ENCODE results near the gene PRKAG2. TPM values are rescaled to one million over a fixed set of nuclear protein-coding genes. Genes with fewer than 3 reads are reported as not detected.
"Not testable (repeated sequence)": the region's sequence is repeated elsewhere in the genome, so short reads cannot be mapped to it uniquely, and the experiment has no call there.

PRKAG2 gene
- total RNA-seq, 1 experiment from 2014 or later: 28.2 TPM

GRCh38 chr7:151831606-151832005 is 45.3 kb downstream of the PRKAG2 start:
- Histone ChIP-seq H3K4me3 (no peak overlapping the region), H3K4me1 (replicated peaks) (no peaks in the 10 kb centered on the region), H3K27me3 (replicated peaks) (peaks cover 8% of the 10 kb centered on the region), H3K27ac (no peak overlapping the region), H3K36me3 (no peaks in the 10 kb centered on the region), H3K9me3 (replicated peaks) (no peaks in the 10 kb centered on the region)
- no peak for DNase-seq (ENCODE audit: low read depth in 1 of 2, low spot score in 2 of 2)

GRCh38 chr7:151830121-151830830 is 46.6 kb downstream of the PRKAG2 start:
- Histone ChIP-seq H3K9me3 (replicated peaks) (no peaks in the 10 kb centered on the region), H3K4me1 (replicated peaks) (no peaks in the 10 kb centered on the region), H3K36me3 (no peaks in the 10 kb centered on the region), H3K27me3 (replicated peaks) (peaks cover 12% of the 10 kb centered on the region), H3K27ac (no peak overlapping the region), H3K4me3 (no peak overlapping the region)
- no peak for DNase-seq (ENCODE audit: low read depth in 1 of 2, low spot score in 2 of 2)

GRCh38 chr7:151829707-151830106 is 47.2 kb downstream of the PRKAG2 start:
- H3K4me3 ChIP-seq: no peak overlapping the region
- H3K27me3 ChIP-seq (replicated peaks): peaks cover 12% of the 10 kb centered on the region
- H3K4me1 ChIP-seq (replicated peaks): no peaks in the 10 kb centered on the region
- no peak for DNase-seq (ENCODE audit: low read depth in 1 of 2, low spot score in 2 of 2)
- no peak overlapping the region for H3K27ac ChIP-seq
- H3K9me3 ChIP-seq (replicated peaks): no peaks in the 10 kb centered on the region
- H3K36me3 ChIP-seq: no peaks in the 10 kb centered on the region

GRCh38 chr7:151827620-151828019 is 49.3 kb downstream of the PRKAG2 start:
- Histone ChIP-seq H3K36me3 (no peaks in the 10 kb centered on the region), H3K27ac (no peak overlapping the region), H3K27me3 (replicated peaks) (peaks cover 12% of the 10 kb centered on the region), H3K9me3 (replicated peaks) (no peaks in the 10 kb centered on the region), H3K4me1 (replicated peaks) (no peaks in the 10 kb centered on the region), H3K4me3 (no peak overlapping the region)
- no peak for DNase-seq (ENCODE audit: low read depth in 1 of 2, low spot score in 2 of 2)

GRCh38 chr7:151826316-151826715 is 50.6 kb downstream of the PRKAG2 start:
- peaks cover 11% of the 10 kb centered on the region for H3K27me3 ChIP-seq (replicated peaks)
- H3K4me1 ChIP-seq (replicated peaks); H3K9me3 ChIP-seq (replicated peaks); H3K4me3 ChIP-seq; H3K27ac ChIP-seq; H3K36me3 ChIP-seq; DNase-seq (ENCODE audit: low read depth in 1 of 2, low spot score in 2 of 2): not testable (repeated sequence)

GRCh38 chr7:151825721-151826120 is 51.2 kb downstream of the PRKAG2 start:
- no peaks in the 10 kb centered on the region for H3K4me1 ChIP-seq (replicated peaks)
- no peak for DNase-seq (ENCODE audit: low read depth in 1 of 2, low spot score in 2 of 2)
- H3K27ac ChIP-seq: no peak overlapping the region
- H3K27me3 ChIP-seq (replicated peaks): peaks cover 8% of the 10 kb centered on the region
- H3K9me3 ChIP-seq (replicated peaks): no peaks in the 10 kb centered on the region
- no peaks in the 10 kb centered on the region for H3K36me3 ChIP-seq
- no peak overlapping the region for H3K4me3 ChIP-seq

- Histone ChIP-seq H3K4me3 (no peak overlapping the region), H3K9me3 (replicated peaks) (no peaks in the 10 kb centered on the region), H3K27me3 (replicated peaks) (peaks cover 12% of the 10 kb centered on the region), H3K36me3 (no peaks in the 10 kb centered on the region), H3K27ac (no peak overlapping the region), H3K4me1 (replicated peaks) (no peaks in the 10 kb centered on the region)
- no peak for DNase-seq (ENCODE audit: low read depth in 1 of 2, low spot score in 2 of 2)
Observed at GRCh38 chr7:151824373-151824933, 52.5 kb downstream of the PRKAG2 start.

GRCh38 chr7:151823566-151824372 is 53.1 kb downstream of the PRKAG2 start:
- Histone ChIP-seq H3K36me3 (no peaks in the 10 kb centered on the region), H3K4me3 (no peak overlapping the region), H3K27ac (no peak overlapping the region), H3K9me3 (replicated peaks) (no peaks in the 10 kb centered on the region), H3K27me3 (replicated peaks) (peaks cover 14% of the 10 kb centered on the region), H3K4me1 (replicated peaks) (no peaks in the 10 kb centered on the region)
- no peak for DNase-seq (ENCODE audit: low read depth in 1 of 2, low spot score in 2 of 2)

GRCh38 chr7:151822541-151823181 is 54.3 kb downstream of the PRKAG2 start:
- no peaks in the 10 kb centered on the region for H3K9me3 ChIP-seq (replicated peaks)
- no peak for DNase-seq (ENCODE audit: low read depth in 1 of 2, low spot score in 2 of 2)
- no peak overlapping the region for H3K4me3 ChIP-seq
- no peaks in the 10 kb centered on the region for H3K36me3 ChIP-seq
- H3K4me1 ChIP-seq (replicated peaks): no peaks in the 10 kb centered on the region
- H3K27ac ChIP-seq: no peak overlapping the region
- peaks cover 14% of the 10 kb centered on the region for H3K27me3 ChIP-seq (replicated peaks)

- no peak for DNase-seq (ENCODE audit: low read depth in 1 of 2, low spot score in 2 of 2)
- no peak overlapping the region for H3K4me3 ChIP-seq
- H3K36me3 ChIP-seq: no peaks in the 10 kb centered on the region
- no peaks in the 10 kb centered on the region for H3K9me3 ChIP-seq (replicated peaks)
- no peak overlapping the region for H3K27ac ChIP-seq
- no peaks in the 10 kb centered on the region for H3K4me1 ChIP-seq (replicated peaks)
- peaks cover 13% of the 10 kb centered on the region for H3K27me3 ChIP-seq (replicated peaks)
Observed at GRCh38 chr7:151821806-151822540, 54.9 kb downstream of the PRKAG2 start.

GRCh38 chr7:151821226-151821625 is 55.7 kb downstream of the PRKAG2 start:
- Histone ChIP-seq H3K27me3 (replicated peaks) (peaks cover 6% of the 10 kb centered on the region), H3K4me3 (no peak overlapping the region)

GRCh38 chr7:151820491-151821105 is 56.3 kb downstream of the PRKAG2 start:
- Histone ChIP-seq H3K27ac (no peak overlapping the region), H3K4me1 (replicated peaks) (no peaks in the 10 kb centered on the region), H3K4me3 (no peak overlapping the region), H3K36me3 (no peaks in the 10 kb centered on the region), H3K27me3 (replicated peaks) (peaks cover 5% of the 10 kb centered on the region), H3K9me3 (replicated peaks) (no peaks in the 10 kb centered on the region)
- DNase-seq (ENCODE audit: low read depth in 1 of 2, low spot score in 2 of 2): no peak

More at GRCh38 chr7:151821226-151821625, 55.7 kb downstream of the PRKAG2 start:
- H3K27ac ChIP-seq: no peak overlapping the region
- H3K4me1 ChIP-seq (replicated peaks): no peaks in the 10 kb centered on the region
- no peaks in the 10 kb centered on the region for H3K9me3 ChIP-seq (replicated peaks)
- no peak for DNase-seq (ENCODE audit: low read depth in 1 of 2, low spot score in 2 of 2)
- H3K36me3 ChIP-seq: no peaks in the 10 kb centered on the region

GRCh38 chr7:151819866-151820265 is 57.0 kb downstream of the PRKAG2 start:
- Histone ChIP-seq H3K36me3 (no peaks in the 10 kb centered on the region), H3K27me3 (replicated peaks) (peaks cover 5% of the 10 kb centered on the region), H3K27ac (no peak overlapping the region), H3K9me3 (replicated peaks) (no peaks in the 10 kb centered on the region), H3K4me1 (replicated peaks) (no peaks in the 10 kb centered on the region), H3K4me3 (no peak overlapping the region)
- no peak for DNase-seq (ENCODE audit: low read depth in 1 of 2, low spot score in 2 of 2)
